Activated T-helper 9 cell treated with anti-CD3 and anti-CD28 coated beads, Interleukin-2, amount 50 U/mL, for 16 hours (primary cell): ENCODE data around the gene FXN.

Experiments used
- DNase-seq: peaks from one replicate; pipeline ENCODE4 v3.0.0-alpha.2; 2020; ENCODE audit warnings: low read depth

FXN gene

GRCh38 chr9:69141851-69142250 lies 106.3 kb downstream of the FXN start:
- no peak for DNase-seq

- no peak for DNase-seq
These were observed 107.7 kb downstream of the FXN start for GRCh38 chr9:69143291-69143690.

- DNase-seq, result no peak
These were observed 109.7 kb downstream of the FXN start for GRCh38 chr9:69145144-69145715.

- DNase-seq, result no peak
These were observed 111.7 kb downstream of the FXN start for GRCh38 chr9:69147041-69147834.

GRCh38 chr9:69149321-69149807 lies 113.8 kb downstream of the FXN start:
- no peak for DNase-seq
